Stimulated activated CD8-positive, alpha-beta memory T cell treated with anti-CD3 and anti-CD28 coated beads, Interleukin-15, amount 100 ng/mL, for 4 hours (primary cell): ENCODE measurements around the gene GALT.

Experiments
- DNase-seq, 2 donors: peaks; one replicate each; pipeline ENCODE4 v3.0.0-alpha.2; 2020; ENCODE audit warnings: low read depth in 2 of 2

Gene GALT

DNA sequence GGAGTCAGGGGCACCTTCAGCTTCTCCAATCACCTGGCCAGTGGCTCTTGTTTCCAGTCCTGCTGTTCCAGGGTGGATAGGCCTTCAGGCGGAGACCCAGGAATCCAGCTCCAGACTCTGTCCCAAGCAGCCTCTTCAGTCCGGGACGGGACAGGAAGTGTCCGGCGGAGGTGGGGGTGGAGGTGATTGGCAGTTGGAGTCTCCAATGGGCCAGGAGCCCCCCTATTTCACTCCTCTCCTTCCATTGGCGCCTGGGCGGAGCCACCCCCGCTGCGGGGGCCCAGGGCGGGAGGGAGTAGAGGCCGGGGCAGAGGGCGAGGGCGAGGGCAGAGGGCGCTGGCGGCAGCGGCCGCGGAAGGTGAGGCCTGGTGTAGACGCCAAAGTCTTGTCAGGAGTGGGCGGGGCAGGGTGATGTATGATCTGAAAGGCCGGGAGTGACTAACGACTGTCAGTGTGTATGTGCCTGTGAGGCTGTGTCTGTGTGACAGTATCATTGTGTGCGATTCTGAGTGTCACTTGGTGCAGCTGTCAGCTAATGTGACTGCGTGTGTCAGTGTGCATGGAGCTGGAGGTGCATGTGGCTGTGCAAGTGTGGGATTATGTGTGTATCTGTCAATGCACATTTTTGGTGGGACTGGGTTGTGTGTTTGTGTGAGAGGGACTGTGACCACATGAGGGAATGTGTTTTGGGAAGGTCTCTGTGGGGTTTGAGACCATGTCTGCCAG is 5.6 kb downstream of the GALT start, which contains the start of gene IL11RA:
IL11RA (plus strand) TSS at position 310 of the 726 bp plus-strand sequence. CDS start 3,033 bp downstream, outside the sequence.
- DNase-seq = no peak

DNA sequence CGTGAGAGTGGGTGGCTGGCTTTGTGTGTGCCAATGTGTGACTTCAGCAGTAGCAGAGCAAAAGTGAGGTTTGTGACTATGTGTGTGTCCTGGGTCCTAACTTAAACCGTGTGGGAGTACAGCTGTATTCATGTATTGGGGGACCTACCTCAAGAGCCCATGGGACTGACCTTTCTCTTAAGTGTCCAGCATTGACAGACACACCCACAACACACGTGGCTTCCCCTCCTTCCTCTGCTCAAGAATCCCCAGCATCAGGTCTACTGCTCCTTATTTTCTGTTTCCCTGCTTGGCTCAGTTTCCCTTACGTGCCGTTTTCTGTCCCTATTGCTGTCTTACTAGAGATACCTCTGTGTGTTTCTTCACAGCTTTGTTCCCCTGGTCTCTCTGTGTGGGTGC is 6.1 kb downstream of the GALT start:
- no peak for DNase-seq

DNA sequence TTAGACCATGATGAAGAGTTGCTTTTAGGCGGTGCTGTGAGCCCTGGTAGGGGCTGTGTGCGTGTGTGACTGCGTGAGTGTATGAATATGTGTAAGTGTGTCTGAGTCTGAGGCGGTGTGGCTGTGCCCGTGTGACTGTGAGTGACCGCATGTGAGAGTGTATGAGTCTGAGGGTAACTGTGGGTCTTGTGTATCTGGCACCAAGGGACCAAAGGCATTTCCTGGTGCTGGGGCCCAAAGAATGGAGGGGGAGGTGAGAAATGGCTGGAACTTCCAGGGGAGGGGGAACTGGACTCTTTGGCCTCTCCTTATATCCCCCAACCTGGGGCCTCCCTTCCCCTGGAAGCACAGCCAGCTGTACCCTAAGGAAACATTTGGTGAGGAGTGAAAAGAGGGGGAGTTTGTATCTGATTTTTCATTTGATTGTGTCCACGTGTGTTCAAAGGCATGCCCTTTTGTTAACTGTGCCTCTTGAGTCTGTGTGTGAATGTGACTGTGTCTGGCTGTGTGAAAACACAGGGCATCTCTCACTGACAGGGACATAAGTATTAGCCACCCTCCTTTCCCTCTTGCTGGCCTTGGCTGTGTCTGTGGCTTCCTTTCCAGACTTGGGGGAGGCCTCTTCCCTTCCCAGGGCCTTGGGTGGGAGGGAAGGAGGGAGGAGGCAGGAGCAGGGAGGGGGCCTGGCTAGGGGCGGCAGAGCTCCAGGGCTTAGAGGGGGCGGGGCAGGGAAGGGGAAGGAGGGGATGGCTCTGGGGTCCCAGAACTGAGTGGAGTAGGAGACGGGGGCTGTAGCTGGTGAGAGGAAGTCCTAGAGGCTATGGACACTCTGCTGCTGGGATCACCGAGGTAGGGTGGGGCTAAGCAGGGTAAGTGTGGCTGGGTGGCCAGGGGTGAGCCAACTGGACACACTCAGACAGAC is 6.9 kb downstream of the GALT start:
- DNase-seq = no peak

DNA sequence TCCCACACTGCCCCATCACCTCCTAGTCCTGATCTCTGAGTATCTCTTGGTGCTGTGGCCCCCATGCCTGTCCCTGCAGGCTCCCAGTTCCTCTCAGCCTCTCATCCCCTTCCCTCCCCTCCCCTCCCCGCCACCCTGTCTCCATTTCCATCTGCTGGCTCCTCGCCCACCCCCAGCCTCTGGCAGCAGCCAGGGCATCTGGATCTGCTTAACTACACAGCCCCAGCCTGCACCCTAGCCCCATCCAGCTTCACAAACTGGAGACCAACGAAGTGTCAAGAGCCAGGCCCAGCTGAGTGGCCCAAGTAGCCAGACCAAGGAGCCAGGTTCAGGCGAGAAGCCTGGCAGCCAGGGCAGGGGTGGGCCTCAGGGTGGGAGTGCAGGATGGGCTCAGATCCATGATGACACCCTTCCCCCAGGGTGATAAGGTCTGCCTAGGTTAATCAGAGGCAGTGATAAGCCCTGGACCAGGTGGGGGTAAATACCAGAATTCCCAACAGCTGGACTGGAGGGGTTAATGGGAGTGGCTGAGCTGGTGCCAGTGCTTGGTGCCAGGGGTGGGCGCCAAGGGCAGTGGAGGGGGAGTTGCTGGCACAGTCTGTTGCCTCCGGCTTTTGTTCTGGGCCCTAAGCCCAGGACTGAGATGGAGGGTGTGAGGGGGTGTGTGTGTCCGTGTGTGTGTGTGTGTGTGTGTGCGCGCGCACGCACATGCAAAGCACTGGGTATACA is 8.0 kb downstream of the GALT start:
- no peak for DNase-seq

DNA sequence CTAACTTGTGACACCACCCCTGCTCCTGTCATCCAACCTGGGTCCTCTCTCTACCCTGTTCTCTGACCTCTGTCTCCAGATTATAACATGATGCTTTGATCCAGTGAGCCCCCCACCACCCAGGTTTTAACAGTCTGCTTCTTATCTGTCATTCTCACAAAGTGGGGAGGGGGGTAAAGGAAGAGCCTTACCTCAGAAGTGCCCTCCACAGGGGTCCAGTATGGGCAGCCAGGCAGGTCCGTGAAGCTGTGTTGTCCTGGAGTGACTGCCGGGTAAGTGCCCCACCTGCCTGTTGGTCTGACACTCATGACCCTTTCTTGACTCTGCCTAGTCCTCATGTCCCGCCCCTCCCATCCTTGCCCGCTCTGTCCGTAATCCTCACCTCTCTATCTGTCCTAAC is 8.9 kb downstream of the GALT start:
- no peak for DNase-seq

DNA sequence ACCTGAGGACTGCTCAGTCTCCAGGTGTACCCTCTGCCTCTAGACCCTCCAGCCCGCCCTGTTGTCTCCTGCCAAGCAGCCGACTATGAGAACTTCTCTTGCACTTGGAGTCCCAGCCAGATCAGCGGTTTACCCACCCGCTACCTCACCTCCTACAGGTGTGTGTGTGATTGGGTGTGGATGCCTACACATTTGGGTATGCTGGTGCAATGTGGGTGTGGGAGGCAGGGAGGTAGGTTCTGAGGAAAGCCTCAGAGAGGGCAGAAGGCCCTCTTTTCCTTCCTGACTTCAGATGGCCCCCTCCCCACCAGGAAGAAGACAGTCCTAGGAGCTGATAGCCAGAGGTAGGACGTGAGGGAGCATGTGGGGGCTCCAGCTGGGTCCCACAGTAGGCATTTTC is 10.5 kb downstream of the GALT start:
- DNase-seq = no peak

DNA sequence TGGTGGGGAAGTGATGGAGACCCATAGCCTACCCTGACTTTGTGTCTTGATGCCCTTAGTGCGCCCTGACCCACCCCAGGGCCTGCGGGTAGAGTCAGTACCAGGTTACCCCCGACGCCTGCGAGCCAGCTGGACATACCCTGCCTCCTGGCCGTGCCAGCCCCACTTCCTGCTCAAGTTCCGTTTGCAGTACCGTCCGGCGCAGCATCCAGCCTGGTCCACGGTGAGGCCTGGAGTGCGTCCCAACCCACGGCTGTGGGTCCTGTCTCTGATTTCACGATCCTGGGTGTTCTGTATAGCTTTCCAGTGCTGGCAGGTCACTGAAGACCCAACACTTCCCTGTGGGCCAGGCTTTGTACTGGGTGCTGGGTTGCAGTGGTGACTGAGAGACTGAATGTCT is 12.0 kb downstream of the GALT start:
- no peak for DNase-seq

DNA sequence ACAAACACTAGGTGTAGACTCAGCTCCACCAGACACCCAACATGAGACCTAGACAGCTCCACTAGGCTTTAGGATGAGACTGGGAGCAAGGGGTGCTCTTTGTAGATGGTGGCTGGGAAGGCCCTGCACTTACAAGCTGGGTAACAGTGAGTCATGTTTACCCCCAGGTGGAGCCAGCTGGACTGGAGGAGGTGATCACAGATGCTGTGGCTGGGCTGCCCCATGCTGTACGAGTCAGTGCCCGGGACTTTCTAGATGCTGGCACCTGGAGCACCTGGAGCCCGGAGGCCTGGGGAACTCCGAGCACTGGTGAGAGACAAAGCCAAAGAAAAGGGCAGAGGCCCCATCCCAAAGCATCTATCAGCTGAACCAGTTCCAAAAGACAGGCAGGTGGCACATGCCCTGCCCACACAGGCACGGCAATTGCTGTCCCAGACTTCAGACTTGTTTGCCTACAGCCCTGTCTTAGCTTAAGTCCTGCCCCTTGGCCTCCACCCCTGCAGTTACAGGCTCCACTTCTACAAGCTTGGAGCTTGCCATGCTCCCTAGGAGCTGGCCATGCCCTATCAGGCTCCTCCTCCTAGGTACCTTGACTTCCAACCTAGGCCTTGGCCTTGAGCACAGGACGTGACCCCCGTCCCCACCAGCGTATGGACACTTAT is 13.2 kb downstream of the GALT start:
- DNase-seq = no peak

DNA sequence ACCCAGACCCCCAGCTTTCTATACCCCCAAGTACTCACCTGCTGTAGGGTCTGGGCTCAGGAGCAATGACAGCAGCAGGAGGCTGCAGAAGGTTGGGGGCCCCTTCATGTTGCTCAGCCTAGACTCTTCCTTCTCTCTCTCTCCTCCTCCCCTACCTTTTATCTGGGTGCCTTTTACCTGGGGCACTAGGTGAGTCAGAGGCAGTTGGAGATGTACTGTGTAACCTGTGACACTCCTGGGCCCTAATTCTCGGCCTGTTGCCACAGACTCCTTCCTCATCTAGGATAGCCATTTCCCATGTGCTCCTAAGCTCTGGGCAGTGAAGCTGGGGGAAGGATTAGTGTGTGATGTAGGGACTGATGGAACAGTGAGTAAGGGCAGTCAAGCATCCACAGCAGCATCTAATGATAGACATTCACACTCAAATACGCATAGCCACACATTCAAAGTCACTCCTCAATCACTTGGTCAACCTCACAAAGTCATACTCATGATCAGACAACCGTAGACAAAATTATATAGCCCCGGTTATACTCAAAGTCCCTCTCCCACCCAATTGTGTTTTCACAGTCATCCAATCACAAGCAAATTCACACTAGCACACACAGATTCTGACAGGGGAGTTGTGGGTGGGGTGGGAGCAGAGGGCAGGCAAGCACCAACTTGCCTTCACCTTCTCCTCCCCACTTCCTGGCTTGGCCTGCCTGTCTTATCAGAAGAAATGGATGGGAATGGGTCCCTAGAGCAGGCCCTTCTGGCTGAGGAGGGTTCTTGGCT is 16.2 kb downstream of the GALT start, which contains the start of gene CCL27:
CCL27 (minus strand) TSS at position 132 of the 777 bp plus-strand sequence; CDS start at position 108, 24 bp downstream.
- no peak for DNase-seq

DNA sequence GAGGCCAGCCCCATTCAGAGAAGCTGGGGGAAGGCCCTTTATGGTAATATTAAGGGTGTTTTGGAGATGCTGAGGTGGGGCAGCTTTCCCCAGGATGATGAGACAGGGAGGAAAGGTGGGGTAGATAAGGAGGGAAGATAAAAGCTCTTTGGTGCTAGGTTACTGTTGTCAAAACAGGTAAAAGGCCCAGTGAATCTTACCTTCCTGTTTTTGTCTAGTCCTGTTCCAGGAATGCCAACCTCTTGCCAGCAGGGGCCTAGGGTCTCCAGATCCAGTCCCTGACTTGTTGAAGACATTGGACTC is 16.8 kb downstream of the GALT start:
- DNase-seq = no peak

DNA sequence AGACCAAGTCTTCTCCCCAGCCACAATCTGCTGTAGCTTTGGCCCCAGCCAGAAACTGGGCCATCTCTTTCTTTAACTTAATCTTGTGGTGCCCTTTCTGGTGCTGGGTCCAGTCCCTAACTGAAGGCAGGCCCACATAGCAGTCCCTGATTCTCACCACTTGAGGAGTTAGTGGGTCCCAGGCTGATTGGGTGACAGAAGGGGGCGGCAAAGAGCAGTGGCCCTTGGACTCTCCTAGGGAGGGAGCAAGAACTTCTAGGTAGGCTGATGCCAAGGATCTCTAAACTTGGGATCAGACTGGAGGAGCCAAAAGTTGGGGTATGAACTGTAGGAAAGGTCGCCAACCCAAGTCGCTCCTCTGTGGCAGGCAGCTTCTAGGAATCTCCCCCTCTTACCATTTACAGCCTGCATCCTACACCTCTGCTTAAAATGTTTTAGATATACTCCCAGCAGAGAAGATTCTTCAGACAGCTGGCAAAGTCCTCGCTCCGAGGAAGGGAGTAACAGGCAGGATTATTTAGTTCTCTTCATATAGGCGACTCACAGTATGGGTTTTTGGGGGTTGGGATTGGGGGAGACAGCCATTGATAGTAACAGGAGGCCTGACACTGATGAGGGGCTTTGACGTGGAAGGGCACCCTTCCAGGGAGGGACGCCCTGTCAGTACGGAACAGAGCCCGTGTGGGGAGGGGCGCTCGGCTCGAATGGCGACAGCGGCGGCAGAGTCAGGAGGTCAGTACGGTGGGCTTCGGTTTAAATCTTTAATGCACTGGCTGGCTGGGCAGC is 18.0 kb downstream of the GALT start:
- DNase-seq = peak in 1 of 2 donors; percentile 55

DNA sequence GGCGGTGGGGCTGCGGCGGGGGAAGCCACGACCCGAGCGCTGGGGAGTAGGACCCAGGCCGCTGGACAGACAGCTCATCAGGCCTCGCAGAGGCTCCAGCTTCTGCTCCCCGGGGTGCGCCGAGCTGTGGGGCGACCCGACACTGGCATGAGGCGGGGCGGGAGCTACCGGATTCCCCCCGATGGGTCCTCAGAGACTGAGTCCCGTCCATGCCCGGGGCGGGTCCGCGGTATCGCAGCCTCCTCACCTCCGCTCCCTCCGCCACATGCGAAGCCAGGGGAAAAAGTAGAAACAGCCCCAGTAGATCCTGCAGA is 18.5 kb downstream of the GALT start:
- DNase-seq = no peak

DNA sequence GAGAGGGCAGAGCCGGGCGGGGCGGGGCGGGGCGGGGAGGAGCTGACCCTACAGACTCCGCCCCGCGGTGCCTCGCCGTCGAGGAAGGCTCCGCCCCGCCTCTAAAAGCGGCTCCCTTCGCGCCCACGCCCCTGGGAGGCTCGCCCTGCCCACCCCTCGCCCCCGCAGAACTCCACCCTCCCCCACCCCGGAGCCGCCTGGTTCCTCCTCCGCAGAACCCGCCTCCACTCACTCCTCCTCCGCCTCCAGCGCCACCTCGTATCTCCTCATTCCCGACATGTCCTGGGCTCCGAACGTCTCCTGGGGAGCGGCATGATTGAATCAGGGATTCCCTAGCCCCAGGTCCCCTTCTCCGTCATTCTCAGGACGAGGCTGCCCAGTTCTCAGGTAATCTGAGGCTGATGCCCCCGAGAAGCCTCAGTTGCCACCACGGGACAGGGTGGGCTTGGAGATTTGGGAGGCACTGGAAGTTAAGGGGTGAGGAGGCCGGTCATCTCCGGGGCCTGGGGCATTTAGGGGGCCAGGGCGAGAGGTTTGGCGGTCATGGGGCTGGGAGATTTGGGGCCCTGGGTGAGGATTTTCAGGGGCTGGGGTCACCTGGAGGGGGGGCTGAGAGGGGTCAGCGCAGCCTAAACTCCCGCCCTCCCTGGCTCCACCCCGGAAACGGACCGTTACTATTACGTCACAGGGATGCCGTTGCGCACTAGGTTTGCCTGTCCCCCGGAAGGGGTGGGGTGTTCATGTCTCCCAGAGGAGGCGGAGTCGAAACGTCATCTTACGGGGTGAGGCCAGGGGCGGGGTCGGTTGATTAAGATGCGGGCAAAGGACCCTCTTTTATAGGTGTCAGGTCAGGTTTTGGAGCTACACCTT is 19.1 kb downstream of the GALT start:
- peak; percentile 70 to 80 for DNase-seq

DNA sequence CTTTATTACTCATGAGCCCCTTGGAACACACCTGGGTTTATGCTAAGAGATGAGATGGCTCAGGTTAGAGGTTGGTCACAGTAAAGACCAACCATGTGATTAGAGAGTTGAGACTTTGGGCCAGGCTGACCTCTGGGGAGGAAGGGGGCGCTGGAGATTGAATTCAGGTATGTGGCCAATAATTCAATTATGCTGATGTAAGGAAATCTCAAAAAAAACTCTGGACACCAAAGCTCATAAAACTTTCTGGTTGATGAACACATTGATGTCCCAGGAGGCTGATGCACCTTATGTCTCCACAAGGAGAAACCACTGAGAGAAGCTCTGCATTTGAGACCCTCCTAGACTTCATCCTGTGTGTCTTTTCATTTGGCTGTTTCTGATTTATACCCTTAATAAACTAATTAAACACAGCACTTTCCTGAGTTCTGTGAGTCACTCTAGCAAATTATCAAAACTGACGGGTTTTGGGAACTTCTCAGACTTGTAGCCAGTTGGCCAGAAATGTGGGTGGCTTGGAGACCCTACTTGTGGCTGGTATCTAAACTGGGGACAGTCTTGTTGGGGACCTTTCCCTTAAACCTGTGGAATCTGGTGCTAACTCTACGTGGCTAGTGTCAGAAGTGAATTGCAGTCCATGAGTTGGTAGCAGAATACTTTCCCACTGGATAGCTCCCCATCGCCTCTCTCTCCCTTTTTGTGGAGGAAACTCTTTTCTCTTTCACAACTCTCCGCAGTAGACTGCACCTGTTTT is 23.5 kb downstream of the GALT start:
- no peak for DNase-seq

DNA sequence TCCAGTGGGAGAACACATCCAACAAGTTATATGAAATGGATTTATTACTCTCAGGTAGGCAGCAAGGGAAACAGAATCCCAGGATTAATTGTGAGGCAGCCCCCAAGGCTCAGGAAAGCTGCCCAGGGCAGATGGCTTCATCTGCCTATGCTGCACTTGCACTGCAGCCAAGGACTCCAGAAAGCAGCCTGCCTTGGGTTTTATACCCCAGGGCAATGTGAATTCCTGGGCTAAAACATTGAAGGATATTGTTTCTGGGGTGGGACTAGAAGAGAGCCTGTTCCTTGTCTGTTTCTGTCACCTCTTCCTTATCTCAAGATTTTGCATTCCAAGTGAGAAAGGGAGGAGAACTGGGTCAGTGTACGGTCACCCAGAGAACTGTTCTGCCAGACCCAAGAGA is 24.8 kb downstream of the GALT start:
- DNase-seq = no peak

DNA sequence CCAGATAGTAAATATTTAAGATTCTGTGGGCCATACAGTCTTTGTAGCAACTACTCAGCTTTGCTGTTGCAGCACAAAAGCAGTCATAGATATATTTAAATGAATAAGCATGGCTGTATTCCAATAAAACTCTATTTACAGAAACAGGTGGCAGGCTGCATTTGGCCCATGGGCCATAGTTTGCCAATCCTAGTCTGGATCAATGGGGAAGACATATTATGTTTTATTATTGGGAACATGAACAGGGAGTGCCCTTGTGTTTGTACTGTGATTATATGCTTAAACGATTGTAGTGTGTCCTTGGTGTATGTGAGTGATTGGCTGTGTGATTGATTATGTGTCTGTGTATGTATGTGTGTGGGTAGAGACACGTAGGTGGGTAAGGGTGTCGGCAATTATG is 28.0 kb downstream of the GALT start:
- no peak for DNase-seq

DNA sequence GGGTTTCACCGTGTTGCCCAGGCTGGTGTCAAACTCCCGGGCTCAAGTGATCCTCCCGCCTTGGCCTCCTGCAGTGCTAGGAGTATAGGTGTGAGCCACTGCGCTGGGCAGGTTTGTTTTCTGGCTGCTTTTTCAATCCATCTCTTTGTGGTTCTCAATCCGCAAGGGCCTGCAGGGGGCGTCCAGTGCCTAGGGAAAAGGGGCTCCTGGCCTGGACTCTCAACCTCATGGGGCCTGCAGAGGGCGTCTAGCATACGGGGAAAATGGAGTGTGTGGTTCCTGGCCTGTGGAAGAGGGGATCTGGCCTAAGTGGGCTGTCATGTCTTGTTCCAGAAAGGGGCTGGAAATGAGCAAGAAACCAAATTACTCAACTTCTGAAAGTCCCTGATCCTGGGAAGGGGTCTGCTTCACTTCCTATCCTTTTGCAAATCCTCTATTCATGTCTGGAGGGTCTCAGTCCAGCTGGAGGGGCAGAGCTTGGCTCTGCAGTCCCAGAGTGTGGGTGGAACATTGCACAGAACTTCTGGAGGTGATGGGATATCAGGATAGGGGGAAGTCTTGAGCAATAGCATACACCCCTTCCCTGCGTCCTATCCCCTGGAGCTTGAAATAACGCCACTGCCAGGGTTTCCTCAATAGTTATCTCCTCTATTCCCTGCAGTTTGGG is 28.7 kb downstream of the GALT start:
- DNase-seq = peak in 1 of 2 donors; percentile 26

DNA sequence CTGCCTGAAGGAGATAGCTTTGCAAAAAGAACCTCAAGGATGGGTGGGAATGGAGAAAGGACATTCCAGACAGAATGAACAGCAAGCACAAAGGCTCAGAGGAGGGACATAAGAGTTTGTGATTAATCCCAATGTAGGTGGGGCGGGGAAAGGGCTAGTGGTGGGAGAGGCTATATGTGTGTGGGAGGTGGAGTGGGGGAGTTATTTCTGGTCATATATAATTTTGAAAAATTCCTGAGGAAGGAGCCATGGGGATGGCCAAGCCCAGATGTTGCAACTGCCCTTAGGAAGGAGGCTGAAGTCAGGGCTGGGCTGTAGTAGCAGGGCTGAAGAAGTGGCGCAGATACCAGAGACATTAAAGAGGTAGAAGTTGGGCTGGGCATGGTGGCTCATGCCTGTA is 29.4 kb downstream of the GALT start:
- no peak for DNase-seq
